Ovary (tissue), 9 donors: ENCODE measurements around the gene PGAM2. TPM values are rescaled to one million over a fixed set of nuclear protein-coding genes. Genes with fewer than 3 reads are reported as not detected.

Experiments
- microRNA-seq, 3 donors: library from miRNA; unstranded; fragments of <30 nt; microRNA quantifications; one replicate each; pipeline versions ENCODE4 to v1.2.0, GENCODE V29; 2019 to 2020
- polyA plus RNA-seq, 2 donors: library from polyadenylated mRNA; stranded (reverse); fragments of 200-250 nt in 1 of 2; fragments of 350-450 nt in 1 of 2; fragmentation: Illumina TruSeq in 1 of 2; extraction: RNeasy Lipid Tissue Mini Kit (QIAGEN cat#74804) in 1 of 2; gene quantifications; one replicate each; pipeline ENCODE4 v1.2.3, GENCODE V29; 2013 to 2014
- total RNA-seq, 7 donors: library from RNA; depleted of rRNA in 2 of 7; stranded (reverse); fragments of >200 nt in 2 of 7; fragmentation: NEBNext Ultra II Directional in 3 of 7; extraction: Animal tissue kit (Norgen Biotek cat#: 25700) in 3 of 7; gene quantifications; one replicate each; pipeline versions ENCODE4 v1.1.0 to v1.2.4, GENCODE V29; 2016 to 2023
- donor health status: DM: no; HTN: no; CAD: no; lungs with moderate emphysema.
- donor health status: DM: no; HTN: no; CAD: no.
- donor health status: Bipolar disorder and iron deficiency.
- donor health status: DM: yes; HTN: yes; CAD: no.
- donor health status: DM: no; HTN: no; CAD: no.
- donor health status: DM: yes; HTN: yes; CAD: no.

PGAM2 gene
- total and polyA plus RNA-seq, 9 donors = 0.40 to 3.2 (median 1.7) TPM; not detected in 2

Small RNA genes within 50 kb of the gene (microRNA-seq; reads per million reads assigned to microRNA genes)
- 0 to 0.47 (median 0.18) reads per million in 3 donors for gene MIR6837
- 0.36 to 0.95 (median 0.75) reads per million in 3 donors for gene MIR6838

Other genes starting within 250 kb of the PGAM2 start
- 100 to 1,000 TPM in 1 of 7 donors, 10 to 100 TPM in 6; 73.0 to 111 (median 90.9) TPM for gene MRPS24, start 196.1 kb downstream of the PGAM2 start, total RNA-seq
- gene MRPS24, start 196.1 kb downstream of the PGAM2 start, polyA plus RNA-seq = 100 to 1,000 TPM; 104 to 124 TPM
- gene URGCP, start 159.0 kb downstream of the PGAM2 start, total RNA-seq = 10 to 100 TPM; 20.9 to 41.0 (median 38.8) TPM
- gene URGCP, start 159.0 kb downstream of the PGAM2 start, polyA plus RNA-seq = 10 to 100 TPM; 19.3 to 55.1 TPM
- gene UBE2D4, start 139.1 kb downstream of the PGAM2 start, total RNA-seq = 10 to 100 TPM in 6 of 7 donors, 1 to 10 TPM in 1; 9.1 to 24.8 (median 19.1) TPM
- gene UBE2D4, start 139.1 kb downstream of the PGAM2 start, polyA plus RNA-seq = 10 to 100 TPM in 1 of 2 donors, 1 to 10 TPM in 1; 9.9 to 32.1 TPM
- under 1 TPM in 3 of 7 donors, not detected in 4; 0.10 to 0.17 (median 0.13) TPM for gene SPDYE1, start 67.7 kb downstream of the PGAM2 start, total RNA-seq
- under 1 TPM in 1 of 2 donors, not detected in 1; 0.02 TPM for gene SPDYE1, start 67.7 kb downstream of the PGAM2 start, polyA plus RNA-seq
- gene DBNL, start 20.9 kb downstream of the PGAM2 start, total RNA-seq = 10 to 100 TPM; 56.3 to 91.1 (median 70.2) TPM
- 10 to 100 TPM; 22.0 to 57.7 TPM for gene DBNL, start 20.9 kb downstream of the PGAM2 start, polyA plus RNA-seq
- gene POLM, start 17.0 kb upstream of the PGAM2 start, total RNA-seq = 10 to 100 TPM; 20.9 to 37.3 (median 30.2) TPM
- gene POLM, start 17.0 kb upstream of the PGAM2 start, polyA plus RNA-seq = 10 to 100 TPM in 1 of 2 donors, 1 to 10 TPM in 1; 5.1 to 24.7 TPM
- gene AEBP1, start 38.8 kb upstream of the PGAM2 start, total RNA-seq = 100 to 1,000 TPM; 137 to 563 (median 327) TPM
- gene AEBP1, start 38.8 kb upstream of the PGAM2 start, polyA plus RNA-seq = 100 to 1,000 TPM; 240 to 283 TPM
- 100 to 1,000 TPM in 2 of 7 donors, 10 to 100 TPM in 5; 42.4 to 118 (median 76.9) TPM for gene POLD2, start 58.0 kb upstream of the PGAM2 start, total RNA-seq
- gene POLD2, start 58.0 kb upstream of the PGAM2 start, polyA plus RNA-seq = 10 to 100 TPM; 35.3 to 63.5 TPM
- gene MYL7, start 75.8 kb upstream of the PGAM2 start, total RNA-seq = 1 to 10 TPM in 3 of 7 donors, under 1 TPM in 1, not detected in 3; 0.46 to 2.0 (median 1.6) TPM
- gene MYL7, start 75.8 kb upstream of the PGAM2 start, polyA plus RNA-seq = 1 to 10 TPM in 1 of 2 donors, under 1 TPM in 1; 0.35 to 1.5 TPM
- gene GCK, start 123.9 kb upstream of the PGAM2 start, total RNA-seq = 1 to 10 TPM in 5 of 7 donors, under 1 TPM in 2; 0.75 to 2.9 (median 1.3) TPM
- gene GCK, start 123.9 kb upstream of the PGAM2 start, polyA plus RNA-seq = 1 to 10 TPM in 1 of 2 donors, under 1 TPM in 1; 0.48 to 2.7 TPM
- gene YKT6, start 135.4 kb upstream of the PGAM2 start, total RNA-seq = 10 to 100 TPM; 22.2 to 68.0 (median 40.5) TPM
- 10 to 100 TPM; 28.1 to 67.3 TPM for gene YKT6, start 135.4 kb upstream of the PGAM2 start, polyA plus RNA-seq